Neuron (in vitro differentiated cells): ENCODE results near the gene ADGRB3.
"Not testable (repeated sequence)": the region's sequence is repeated elsewhere in the genome, so short reads cannot be mapped to it uniquely, and the experiment has no call there.

Experiments used
- H2AFZ ChIP-seq: one replicate; pipeline ENCODE4 v1.6.1; 2013; ENCODE audit warnings: low read depth, mild to moderate bottlenecking, inconsistent platforms, low read length, moderate library complexity
- H3K27me3 ChIP-seq: one replicate; pipeline ENCODE4 v1.6.1; 2013; ENCODE audit warnings: low read length; ENCODE audit not compliant: insufficient read depth
- H3K36me3 ChIP-seq: one replicate; pipeline ENCODE4 v1.6.1; 2013; ENCODE audit warnings: low read length; ENCODE audit not compliant: insufficient read depth
- H3K4me1 ChIP-seq: one replicate; pipeline ENCODE4 v1.6.1; 2013; ENCODE audit warnings: low read length; ENCODE audit not compliant: insufficient read depth
- H3K4me3 ChIP-seq: 2 replicates; pipeline ENCODE4 v1.5.1; 2013; ENCODE audit warnings: mild to moderate bottlenecking, low read length, moderate library complexity
- H3K9me3 ChIP-seq: one replicate; pipeline ENCODE4 v1.6.1; 2013; ENCODE audit warnings: low read length

Gene ADGRB3

DNA sequence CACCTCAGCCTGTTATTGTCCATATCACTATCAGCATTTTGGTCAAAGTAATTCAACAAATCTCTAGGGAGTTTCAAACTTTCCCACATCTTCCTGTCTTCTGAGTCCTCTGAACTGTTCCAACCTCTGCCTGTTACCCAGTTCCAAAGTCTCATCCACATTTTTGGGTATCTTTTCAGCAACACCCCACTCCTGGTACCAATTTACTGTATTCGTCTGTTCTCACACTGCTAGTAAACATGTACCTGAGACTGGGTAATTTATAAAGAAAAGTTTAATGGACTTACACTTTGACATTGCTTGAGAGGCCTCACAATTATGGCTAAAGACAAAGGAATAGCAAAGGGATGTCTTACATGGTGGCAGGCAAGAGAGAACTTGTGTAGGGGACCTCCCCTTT lies 224.2 kb downstream of the ADGRB3 start:
- Histone ChIP-seq H3K4me3 (no peak overlapping the region), H3K9me3 (peaks cover 4% of the 10 kb centered on the region)

DNA sequence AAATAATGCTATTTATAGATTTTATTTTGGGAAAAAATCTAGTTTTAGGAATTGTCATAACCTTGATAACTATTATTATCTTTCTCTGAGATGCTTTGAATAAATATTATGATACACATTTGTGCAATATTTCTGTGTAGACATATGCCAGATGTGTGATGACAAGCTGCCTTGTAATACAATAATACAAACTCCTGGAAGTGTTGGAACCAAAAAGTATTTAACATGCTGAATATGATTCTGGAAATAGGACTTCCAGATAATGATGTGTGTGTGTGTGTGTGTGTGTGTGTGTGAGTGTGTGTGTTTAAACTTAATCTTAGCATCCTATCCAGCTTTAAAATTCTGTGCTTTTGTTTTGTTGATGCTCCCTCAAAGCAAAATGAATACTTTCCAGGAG lies 233.6 kb downstream of the ADGRB3 start:
- Histone ChIP-seq H3K9me3 (peaks cover 21% of the 10 kb centered on the region), H3K4me3 (no peak overlapping the region), H3K27me3 (no peaks in the 10 kb centered on the region), H3K4me1 (no peaks in the 10 kb centered on the region), H3K36me3 (no peaks in the 10 kb centered on the region), H2AFZ (no peak overlapping the region)

More for the DNA sequence above, 224.2 kb downstream of the ADGRB3 start:
- Histone ChIP-seq H2AFZ (no peak overlapping the region), H3K27me3 (no peaks in the 10 kb centered on the region), H3K4me1 (no peaks in the 10 kb centered on the region), H3K36me3 (no peaks in the 10 kb centered on the region)

DNA sequence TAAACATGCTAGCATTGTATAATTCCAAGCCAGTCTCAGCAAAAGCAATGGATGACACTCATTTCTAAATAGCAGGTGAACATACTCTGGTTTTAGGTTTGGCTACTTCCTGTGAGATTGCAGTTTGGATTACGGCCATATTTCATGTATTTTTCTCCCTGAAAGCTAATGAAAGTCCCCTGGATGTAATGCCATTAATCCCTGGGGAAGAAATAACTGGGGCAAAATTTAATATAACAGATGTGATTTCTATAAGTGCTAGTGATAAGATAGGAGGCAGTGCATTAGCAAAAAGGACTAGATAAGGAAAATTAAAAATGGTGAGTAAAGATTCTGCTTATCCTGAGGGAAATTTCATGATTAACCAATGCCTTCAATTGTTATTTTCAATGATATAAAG lies 238.2 kb downstream of the ADGRB3 start:
- Histone ChIP-seq H3K9me3 (no peaks in the 10 kb centered on the region), H3K4me3 (no peak overlapping the region), H2AFZ (no peak overlapping the region), H3K4me1 (no peaks in the 10 kb centered on the region), H3K36me3 (no peaks in the 10 kb centered on the region), H3K27me3 (no peaks in the 10 kb centered on the region)

DNA sequence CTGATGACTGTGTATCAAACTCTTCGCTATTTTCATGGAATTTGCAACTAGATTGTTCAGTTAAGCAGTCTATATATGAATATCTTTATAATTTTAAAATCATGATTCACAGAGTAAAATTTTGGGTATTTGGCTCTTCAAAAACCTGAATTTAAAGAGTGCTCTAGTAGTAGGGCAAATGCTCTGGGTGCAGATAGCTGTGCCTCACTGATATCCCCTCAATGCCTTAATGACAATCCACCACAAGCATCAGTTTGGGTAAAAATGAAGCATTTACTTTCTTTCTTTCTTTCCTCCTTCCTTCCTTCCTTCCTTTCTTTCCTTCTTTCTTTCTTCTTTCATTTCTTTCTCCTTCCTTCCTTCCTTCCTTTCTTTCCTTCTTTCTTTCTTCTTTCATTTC lies 239.7 kb downstream of the ADGRB3 start:
- Histone ChIP-seq H3K4me1 (peaks cover 4% of the 10 kb centered on the region), H3K36me3 (no peaks in the 10 kb centered on the region), H3K27me3 (no peaks in the 10 kb centered on the region), H2AFZ (no peak overlapping the region), H3K4me3 (no peak overlapping the region), H3K9me3 (no peaks in the 10 kb centered on the region)

DNA sequence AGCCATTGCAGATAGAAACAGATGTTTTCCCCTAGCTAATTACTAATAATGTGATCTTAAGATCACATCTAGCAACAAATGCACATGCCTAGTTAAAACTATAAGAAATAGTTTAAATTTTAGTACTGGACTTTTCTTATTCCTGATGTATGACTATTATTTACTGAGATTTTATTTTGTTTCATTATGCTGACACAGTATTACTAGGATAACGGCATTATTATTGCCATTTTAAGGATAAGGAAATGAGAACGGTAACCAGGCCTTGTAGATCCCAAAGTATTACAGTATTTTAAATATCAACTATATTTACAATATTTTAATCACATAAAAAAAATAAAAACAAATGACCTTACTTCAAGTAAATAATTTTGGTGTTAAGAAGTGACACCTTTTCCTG lies 240.3 kb downstream of the ADGRB3 start:
- Histone ChIP-seq H3K9me3 (no peaks in the 10 kb centered on the region), H3K4me1 (peaks cover 10% of the 10 kb centered on the region), H3K27me3 (no peaks in the 10 kb centered on the region), H3K36me3 (no peaks in the 10 kb centered on the region), H2AFZ (no peak overlapping the region), H3K4me3 (no peak overlapping the region)

DNA sequence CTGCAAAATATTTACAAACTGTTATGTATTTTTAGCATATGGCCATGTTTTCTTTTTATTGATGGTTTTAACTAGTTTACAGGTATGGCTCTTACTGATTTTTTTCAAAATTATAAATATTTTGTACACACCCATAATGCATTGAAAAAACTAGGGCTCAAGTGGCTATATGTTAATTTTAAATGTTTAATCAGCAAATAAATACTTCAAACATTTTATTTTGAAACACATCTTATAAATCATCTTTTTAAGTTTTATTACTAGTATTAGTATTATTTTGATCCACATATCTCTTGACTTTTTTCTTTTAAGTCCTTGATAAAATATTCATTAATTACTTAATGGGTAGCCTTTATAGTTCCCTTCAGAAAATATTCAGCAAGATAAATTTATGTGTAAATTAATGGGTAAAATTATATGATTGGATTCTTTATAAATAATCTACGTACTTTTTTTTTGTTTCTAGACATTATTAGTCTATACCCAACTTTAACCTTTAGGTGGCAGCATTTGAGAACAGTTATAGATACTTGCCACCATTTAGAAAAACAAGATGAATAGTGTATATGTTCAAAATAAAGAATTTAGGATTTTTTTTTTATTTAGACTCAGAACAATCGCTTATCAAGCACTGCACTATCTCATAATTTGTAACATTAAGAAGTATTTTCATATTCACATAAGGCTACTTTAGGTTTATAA lies 241.9 kb downstream of the ADGRB3 start:
- H3K4me1 ChIP-seq: peaks cover 19% of the 10 kb centered on the region
- no peaks in the 10 kb centered on the region for H3K27me3 ChIP-seq
- no peaks in the 10 kb centered on the region for H3K9me3 ChIP-seq
- no peaks in the 10 kb centered on the region for H3K36me3 ChIP-seq
- H3K4me3 ChIP-seq: no peak overlapping the region
- H2AFZ ChIP-seq: no peak overlapping the region

DNA sequence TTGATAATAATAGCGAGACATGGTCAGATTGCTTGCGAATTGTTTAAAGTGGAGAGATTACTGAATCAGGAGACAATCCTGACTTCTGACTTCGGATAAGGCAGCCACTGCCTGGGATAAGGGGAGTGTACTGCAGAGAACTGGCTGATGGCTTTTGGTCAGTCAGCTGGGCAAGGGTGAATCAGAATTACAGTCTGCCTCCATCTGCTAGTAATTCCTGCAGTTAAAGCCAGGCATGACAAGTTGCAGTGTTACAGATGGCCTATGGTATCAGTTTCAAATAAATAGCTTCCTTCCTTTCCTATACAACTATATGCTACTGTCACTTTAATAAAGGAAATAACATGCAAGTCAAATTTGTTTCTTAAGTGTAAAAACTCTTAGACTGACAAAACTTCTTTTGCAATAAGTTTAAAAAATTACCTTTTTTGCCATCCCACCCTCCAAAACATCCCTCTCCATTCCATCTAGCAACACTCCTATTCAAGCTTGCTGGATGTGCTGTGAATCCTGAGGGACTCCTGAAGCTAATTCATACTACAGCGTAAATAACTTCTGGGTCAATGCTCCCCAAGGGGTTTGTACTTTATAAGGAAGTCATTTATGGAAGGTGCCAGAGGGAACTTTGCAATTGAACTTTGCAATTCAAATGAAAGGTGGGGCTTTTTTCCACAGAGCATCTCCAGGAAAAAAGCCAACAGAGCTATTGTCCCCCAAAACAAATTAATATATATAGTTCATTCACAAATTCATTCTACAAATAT lies 245.2 kb downstream of the ADGRB3 start:
- Histone ChIP-seq H3K4me3 (no peak overlapping the region), H2AFZ (no peak overlapping the region), H3K27me3 (no peaks in the 10 kb centered on the region), H3K9me3 (peaks cover 1% of the 10 kb centered on the region), H3K36me3 (no peaks in the 10 kb centered on the region), H3K4me1 (peaks cover 19% of the 10 kb centered on the region)

DNA sequence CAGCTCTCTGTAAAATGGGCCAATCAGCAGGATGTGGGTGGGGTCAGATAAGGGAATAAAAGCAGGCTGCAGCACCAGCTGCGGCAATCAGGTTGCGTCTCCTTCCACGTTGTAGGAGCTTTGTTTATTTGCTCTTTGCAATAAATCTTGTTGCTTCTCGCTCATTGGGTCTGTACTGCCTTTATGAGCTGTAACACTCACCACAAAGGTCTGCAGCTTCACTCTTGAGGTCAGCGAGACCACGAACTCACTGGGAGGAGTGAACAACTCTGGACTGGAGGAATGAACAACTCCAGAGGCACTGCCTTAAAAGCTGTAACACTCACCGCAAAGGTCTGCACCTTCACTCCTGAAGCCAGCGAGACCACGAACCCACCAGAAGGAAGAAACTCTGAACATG lies 248.2 kb downstream of the ADGRB3 start:
- H3K9me3 ChIP-seq, H3K36me3 ChIP-seq, H2AFZ ChIP-seq, H3K27me3 ChIP-seq, H3K4me3 ChIP-seq: not testable (repeated sequence)
- H3K4me1 ChIP-seq: peaks cover 19% of the 10 kb centered on the region

DNA sequence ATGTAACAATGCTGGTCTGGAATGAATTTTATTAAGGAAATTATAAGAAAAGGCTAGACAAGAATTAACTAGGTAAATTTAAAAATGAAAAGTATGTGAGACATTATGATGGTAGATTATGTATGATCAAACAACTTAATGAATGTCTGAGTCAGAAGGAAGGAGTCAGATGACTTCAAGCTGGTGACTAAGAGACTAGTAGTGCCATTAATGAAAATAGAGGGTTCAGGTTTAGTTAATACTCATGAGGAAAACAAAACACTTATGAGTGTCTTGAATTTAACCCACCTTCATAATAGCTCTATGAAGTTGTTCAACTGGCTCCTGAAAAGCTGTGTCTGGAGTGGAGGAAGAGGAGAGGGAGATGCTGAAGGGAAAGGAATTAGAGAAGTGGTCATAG lies 256.3 kb downstream of the ADGRB3 start:
- no peak overlapping the region for H3K4me3 ChIP-seq
- peaks cover 6% of the 10 kb centered on the region for H3K9me3 ChIP-seq
- no peaks in the 10 kb centered on the region for H3K36me3 ChIP-seq
- H3K4me1 ChIP-seq: peaks cover 17% of the 10 kb centered on the region
- H3K27me3 ChIP-seq: no peaks in the 10 kb centered on the region
- H2AFZ ChIP-seq: no peak overlapping the region

DNA sequence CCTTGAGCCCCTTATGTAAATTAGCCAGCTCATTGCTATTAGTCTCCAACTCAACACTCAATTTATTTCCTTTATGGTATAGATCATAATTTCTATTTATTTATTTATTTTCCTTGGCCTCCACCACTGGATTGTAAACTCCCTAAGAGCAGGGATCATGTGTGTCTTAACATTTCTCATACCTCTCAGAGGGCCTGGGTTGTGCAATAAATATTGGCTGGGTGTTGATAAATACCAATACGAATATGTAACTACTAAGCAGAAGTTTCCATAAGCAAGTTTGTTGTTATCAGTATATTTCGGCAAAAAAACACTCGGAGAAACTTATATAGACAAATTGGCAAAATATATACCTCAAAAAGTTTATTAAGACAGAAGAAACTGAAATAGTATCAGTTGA lies 257.4 kb downstream of the ADGRB3 start:
- Histone ChIP-seq H3K9me3 (peaks cover 6% of the 10 kb centered on the region), H3K27me3 (no peaks in the 10 kb centered on the region), H3K4me1 (peaks cover 17% of the 10 kb centered on the region), H3K36me3 (no peaks in the 10 kb centered on the region), H2AFZ (no peak overlapping the region), H3K4me3 (no peak overlapping the region)

DNA sequence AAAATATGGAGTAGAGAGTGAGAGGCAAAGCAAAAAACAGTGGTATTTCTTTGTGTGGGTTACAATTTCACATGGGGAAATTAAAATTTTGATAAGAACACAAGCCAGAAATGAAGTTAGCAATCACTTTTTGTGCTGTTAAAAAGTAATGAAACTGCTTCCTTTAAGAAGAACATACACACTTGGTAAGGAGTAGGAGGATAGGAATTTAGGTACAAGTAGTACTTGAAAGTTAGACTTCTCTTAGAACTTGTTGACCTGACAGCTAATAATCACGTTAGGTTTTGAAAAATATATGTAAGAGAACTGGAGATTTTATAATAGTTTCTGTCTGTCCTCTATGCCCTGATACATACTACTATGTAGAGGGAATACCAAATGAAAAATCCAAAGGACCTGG lies 260.8 kb downstream of the ADGRB3 start:
- Histone ChIP-seq H3K4me1 (peaks cover 17% of the 10 kb centered on the region), H3K36me3 (no peaks in the 10 kb centered on the region), H2AFZ (no peak overlapping the region), H3K9me3 (peaks cover 6% of the 10 kb centered on the region), H3K4me3 (no peak overlapping the region), H3K27me3 (no peaks in the 10 kb centered on the region)

DNA sequence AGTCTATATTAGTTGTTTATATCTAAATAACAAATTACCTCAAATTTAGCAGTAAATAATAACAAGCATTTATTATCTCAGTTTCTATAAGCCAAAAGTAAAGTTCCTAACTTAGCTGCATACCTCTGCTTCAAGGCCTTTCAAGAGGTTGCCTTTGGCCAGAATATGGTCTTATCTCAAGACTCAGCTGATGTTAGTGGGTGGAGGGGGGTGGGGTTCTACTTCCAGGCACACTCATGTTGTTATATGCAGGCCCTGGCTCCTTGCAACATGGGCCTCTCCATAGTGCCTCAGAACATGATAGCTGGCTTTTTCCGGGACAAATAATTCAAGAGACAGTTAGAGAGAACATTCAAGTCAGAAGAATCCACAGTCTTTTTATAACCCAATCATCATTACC lies 266.0 kb downstream of the ADGRB3 start:
- H3K4me1 ChIP-seq: no peaks in the 10 kb centered on the region
- no peaks in the 10 kb centered on the region for H3K36me3 ChIP-seq
- no peaks in the 10 kb centered on the region for H3K9me3 ChIP-seq
- no peak overlapping the region for H2AFZ ChIP-seq
- no peak overlapping the region for H3K4me3 ChIP-seq
- no peaks in the 10 kb centered on the region for H3K27me3 ChIP-seq

DNA sequence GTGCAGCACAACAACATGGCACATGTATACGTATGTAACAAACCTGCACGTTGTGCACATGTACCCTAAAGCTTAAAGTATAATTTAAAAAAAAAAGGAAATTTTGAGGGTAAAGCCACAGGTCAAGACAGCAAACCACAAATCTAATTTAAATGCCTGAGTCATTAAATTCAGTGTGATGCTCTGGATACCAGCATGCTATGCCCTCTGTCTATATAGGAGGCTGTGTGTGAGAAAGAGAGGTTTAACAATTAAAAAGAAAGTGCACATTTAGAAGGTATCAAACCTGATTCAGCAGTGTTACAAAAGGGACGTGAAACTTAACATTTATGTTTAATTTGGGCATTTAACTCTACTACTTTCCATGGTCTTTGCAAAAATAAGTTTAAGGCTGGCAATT lies 276.3 kb downstream of the ADGRB3 start:
- Histone ChIP-seq H3K4me1 (no peaks in the 10 kb centered on the region), H3K4me3 (no peak overlapping the region), H2AFZ (no peak overlapping the region), H3K36me3 (no peaks in the 10 kb centered on the region), H3K9me3 (no peaks in the 10 kb centered on the region), H3K27me3 (no peaks in the 10 kb centered on the region)
